SK-N-SH treated with all-trans-retinoic acid at 6 μM for 48 hours (cell line): Measurements from ENCODE around the gene ATP12A.
A peak's percentile ranks its signal among the peaks of the same experiment; 100 is the strongest.

Experiments
- ATAC-seq: fragments of 200-7000 bp; cut with Tn5 transposase; 3 replicates; pipeline ENCODE4 v1.9.1; 2020; ENCODE audit warnings: mild to moderate bottlenecking, moderate library complexity
- BACH2 ChIP-seq: fragments of 250-450 bp; sonication (Bioruptor Pico); IDR thresholded peaks from 2 replicates; pipeline ENCODE4 v1.9.0; 2021; ENCODE audit warnings: mild to moderate bottlenecking, borderline replicate concordance
- CSDC2 ChIP-seq: fragments of 250-450 bp; sonication (Bioruptor Pico); IDR thresholded peaks from 2 replicates; pipeline ENCODE4 v1.5.0; 2020; ENCODE audit warnings: mild to moderate bottlenecking, moderate library complexity
- CSRNP3 ChIP-seq: fragments of 250-450 bp; sonication (Bioruptor Pico); IDR thresholded peaks from 2 replicates; pipeline ENCODE4 v1.5.1; 2021; ENCODE audit warnings: mild to moderate bottlenecking, moderate library complexity
- ESRRG ChIP-seq: fragments of 250-450 bp; sonication (Bioruptor Pico); IDR thresholded peaks from 2 replicates; pipeline ENCODE4 v1.6.1; 2021; ENCODE audit warnings: mild to moderate bottlenecking
- GLIS3 ChIP-seq: fragments of 250-450 bp; sonication (Bioruptor Pico); IDR thresholded peaks from 2 replicates; pipeline ENCODE4 v1.5.0; 2020; ENCODE audit warnings: mild to moderate bottlenecking, moderate library complexity
- ISL1 ChIP-seq: fragments of 250-450 bp; sonication (Bioruptor Pico); IDR thresholded peaks from 2 replicates; pipeline ENCODE4 v2.1.2; 2022; ENCODE audit warnings: mild to moderate bottlenecking, moderate library complexity
- OSR1 ChIP-seq: fragments of 250-450 bp; sonication (Bioruptor Pico); IDR thresholded peaks from 2 replicates; pipeline ENCODE4 v1.8.0; 2022; ENCODE audit warnings: moderate library complexity, mild to moderate bottlenecking, inconsistent platforms
- PPARA ChIP-seq: fragments of 250-450 bp; sonication (Bioruptor Pico); IDR thresholded peaks from 2 replicates; pipeline ENCODE4 v1.5.0; 2020; ENCODE audit warnings: mild to moderate bottlenecking, borderline replicate concordance
- RARB ChIP-seq: fragments of 250-450 bp; sonication (Bioruptor Pico); IDR thresholded peaks from 2 replicates; pipeline ENCODE4 v1.8.0; 2021; ENCODE audit warnings: mild to moderate bottlenecking, moderate library complexity
- SNAI2 ChIP-seq: fragments of 250-450 bp; sonication (Bioruptor Pico); IDR thresholded peaks from 2 replicates; pipeline ENCODE4 v1.5.0; 2020; ENCODE audit warnings: mild to moderate bottlenecking, moderate library complexity
- TCF4 ChIP-seq: fragments of 250-450 bp; sonication (Bioruptor Pico); IDR thresholded peaks from 2 replicates; pipeline ENCODE4 v1.8.0; 2021; ENCODE audit warnings: mild to moderate bottlenecking, moderate library complexity, borderline replicate concordance
- TOX ChIP-seq: fragments of 250-450 bp; sonication (Bioruptor Pico); IDR thresholded peaks from 2 replicates; pipeline ENCODE4 v1.8.0; 2021; ENCODE audit warnings: mild to moderate bottlenecking, moderate library complexity, borderline replicate concordance
- ZFP3 ChIP-seq: fragments of 250-450 bp; sonication (Bioruptor Pico); IDR thresholded peaks from 2 replicates; pipeline ENCODE4 v1.5.0; 2020; ENCODE audit warnings: mild to moderate bottlenecking, moderate library complexity
- ZNF565 ChIP-seq: fragments of 450-650 bp; formaldehyde crosslinking; conservative IDR thresholded peaks from 2 replicates; pipeline ENCODE4 v1.5.0; 2020; ENCODE audit warnings: low read depth, mild to moderate bottlenecking, moderate library complexity
- ZNF70 ChIP-seq: fragments of 450-650 bp; formaldehyde crosslinking; IDR thresholded peaks from 2 replicates; pipeline ENCODE4 v1.5.0; 2020; ENCODE audit warnings: mild to moderate bottlenecking, moderate library complexity
- ZNF8 ChIP-seq: fragments of 450-650 bp; formaldehyde crosslinking; IDR thresholded peaks from 2 replicates; pipeline ENCODE4 v1.5.0; 2020; ENCODE audit warnings: mild to moderate bottlenecking, moderate library complexity
- TF ChIP-seq, protein P1 (sequence below): fragments of 250-450 bp; sonication (Bioruptor Pico); IDR thresholded peaks from 2 replicates; pipeline ENCODE4 v1.8.0; 2021; ENCODE audit warnings: low read depth, mild to moderate bottlenecking, moderate library complexity, borderline replicate concordance
- TF ChIP-seq, protein P2 (sequence below): fragments of 250-450 bp; sonication (Bioruptor Pico); IDR thresholded peaks from 2 replicates; pipeline ENCODE4 v1.5.1; 2020; ENCODE audit warnings: low read depth, mild to moderate bottlenecking, moderate library complexity

Gene ATP12A

GRCh38 chr13:24746618-24747247 lies 66.5 kb downstream of the ATP12A start:
- TF ChIP-seq SNAI2 (CRISPR knock-in tag): no peak
- no peak for TF ChIP-seq ZNF565 (CRISPR knock-in tag)
- TF ChIP-seq OSR1 (CRISPR knock-in tag): no peak
- peak; percentile 47 for ATAC-seq

GRCh38 chr13:24747248-24748060 lies 67.2 kb downstream of the ATP12A start:
- TF ChIP-seq ZFP3: no peak
- no peak for TF ChIP-seq ZNF70
- no peak for TF ChIP-seq ESRRG (CRISPR knock-in tag)
- peak; percentile 38 for ATAC-seq

DNA sequence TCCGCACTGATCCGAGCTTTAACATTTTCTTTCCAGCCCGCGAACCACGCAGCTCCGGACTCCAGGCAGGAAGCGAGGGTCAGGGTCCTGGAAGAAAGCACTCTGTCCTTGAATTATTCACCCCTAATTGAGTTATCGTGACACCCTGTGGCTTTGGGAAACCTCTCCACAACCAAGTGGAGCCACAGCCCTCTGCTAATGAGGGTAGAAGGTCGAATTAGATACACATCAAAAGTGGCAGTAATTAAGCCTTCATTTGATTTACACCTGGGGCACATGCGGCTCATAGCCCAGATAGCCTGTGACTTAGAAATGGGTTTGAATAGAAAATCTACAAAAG lies 67.8 kb downstream of the ATP12A start:
- no peak for ATAC-seq
- TF ChIP-seq TCF4 (CRISPR knock-in tag) (no peak), CSDC2 (CRISPR knock-in tag) (no peak), CSRNP3 (CRISPR knock-in tag) (no peak), TOX (CRISPR knock-in tag) (no peak), BACH2 (CRISPR knock-in tag) (no peak), RARB (no peak), GLIS3 (CRISPR knock-in tag) (no peak), PPARA (CRISPR knock-in tag) (no peak), ZNF8 (CRISPR knock-in tag) (no peak)
- TF ChIP-seq, protein P1, sequence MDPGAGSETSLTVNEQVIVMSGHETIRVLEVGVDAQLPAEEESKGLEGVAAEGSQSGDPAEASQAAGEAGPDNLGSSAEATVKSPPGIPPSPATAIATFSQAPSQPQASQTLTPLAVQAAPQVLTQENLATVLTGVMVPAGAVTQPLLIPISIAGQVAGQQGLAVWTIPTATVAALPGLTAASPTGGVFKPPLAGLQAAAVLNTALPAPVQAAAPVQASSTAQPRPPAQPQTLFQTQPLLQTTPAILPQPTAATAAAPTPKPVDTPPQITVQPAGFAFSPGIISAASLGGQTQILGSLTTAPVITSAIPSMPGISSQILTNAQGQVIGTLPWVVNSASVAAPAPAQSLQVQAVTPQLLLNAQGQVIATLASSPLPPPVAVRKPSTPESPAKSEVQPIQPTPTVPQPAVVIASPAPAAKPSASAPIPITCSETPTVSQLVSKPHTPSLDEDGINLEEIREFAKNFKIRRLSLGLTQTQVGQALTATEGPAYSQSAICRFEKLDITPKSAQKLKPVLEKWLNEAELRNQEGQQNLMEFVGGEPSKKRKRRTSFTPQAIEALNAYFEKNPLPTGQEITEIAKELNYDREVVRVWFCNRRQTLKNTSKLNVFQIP: no peak
- TF ChIP-seq, protein P2, sequence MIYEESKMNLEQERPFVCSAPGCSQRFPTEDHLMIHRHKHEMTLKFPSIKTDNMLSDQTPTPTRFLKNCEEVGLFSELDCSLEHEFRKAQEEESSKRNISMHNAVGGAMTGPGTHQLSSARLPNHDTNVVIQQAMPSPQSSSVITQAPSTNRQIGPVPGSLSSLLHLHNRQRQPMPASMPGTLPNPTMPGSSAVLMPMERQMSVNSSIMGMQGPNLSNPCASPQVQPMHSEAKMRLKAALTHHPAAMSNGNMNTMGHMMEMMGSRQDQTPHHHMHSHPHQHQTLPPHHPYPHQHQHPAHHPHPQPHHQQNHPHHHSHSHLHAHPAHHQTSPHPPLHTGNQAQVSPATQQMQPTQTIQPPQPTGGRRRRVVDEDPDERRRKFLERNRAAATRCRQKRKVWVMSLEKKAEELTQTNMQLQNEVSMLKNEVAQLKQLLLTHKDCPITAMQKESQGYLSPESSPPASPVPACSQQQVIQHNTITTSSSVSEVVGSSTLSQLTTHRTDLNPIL (CRISPR knock-in tag): no peak

GRCh38 chr13:24759197-24759596 lies 79.0 kb downstream of the ATP12A start:
- no peak for ATAC-seq
- TF ChIP-seq TOX (CRISPR knock-in tag) (no peak), ZNF565 (CRISPR knock-in tag) (no peak), CSRNP3 (CRISPR knock-in tag) (no peak), ISL1 (CRISPR knock-in tag) (no peak), SNAI2 (CRISPR knock-in tag) (no peak), OSR1 (CRISPR knock-in tag) (no peak)
